Measurements from ENCODE around the gene GRAP. TPM values are rescaled to one million over a fixed set of nuclear protein-coding genes. Genes with fewer than 3 reads are reported as not detected.
"Not testable (repeated sequence)": the region's sequence is repeated elsewhere in the genome, so short reads cannot be mapped to it uniquely, and the experiment has no call there.

The GRAP gene
- 1 to 10 TPM in 9 of 10 donors, under 1 TPM in 1; 0.99 to 3.6 (median 2.2) TPM for total RNA-seq
- 1 to 10 TPM; 2.6 to 3.7 TPM for polyA plus RNA-seq
- long read RNA-seq, donor 1, partial matches to known transcripts, result 0 of 2 reads
- long read RNA-seq, donor 1, other reads (novel, unspliced or antisense), result 0 of 2 reads
- long read RNA-seq, donor 2, partial matches to known transcripts, result 1 of 1 reads
- long read RNA-seq, donor 2, other reads (novel, unspliced or antisense), result 0 of 1 reads
- long read RNA-seq, donor 3, transcript GRAP-201 (5 exons, 2,651 nt), result major isoform, 7 of 14 reads
- long read RNA-seq, donor 3, partial matches to known transcripts, result 2 of 14 reads
- long read RNA-seq, donor 3, other reads (novel, unspliced or antisense), result 5 of 14 reads

DNA sequence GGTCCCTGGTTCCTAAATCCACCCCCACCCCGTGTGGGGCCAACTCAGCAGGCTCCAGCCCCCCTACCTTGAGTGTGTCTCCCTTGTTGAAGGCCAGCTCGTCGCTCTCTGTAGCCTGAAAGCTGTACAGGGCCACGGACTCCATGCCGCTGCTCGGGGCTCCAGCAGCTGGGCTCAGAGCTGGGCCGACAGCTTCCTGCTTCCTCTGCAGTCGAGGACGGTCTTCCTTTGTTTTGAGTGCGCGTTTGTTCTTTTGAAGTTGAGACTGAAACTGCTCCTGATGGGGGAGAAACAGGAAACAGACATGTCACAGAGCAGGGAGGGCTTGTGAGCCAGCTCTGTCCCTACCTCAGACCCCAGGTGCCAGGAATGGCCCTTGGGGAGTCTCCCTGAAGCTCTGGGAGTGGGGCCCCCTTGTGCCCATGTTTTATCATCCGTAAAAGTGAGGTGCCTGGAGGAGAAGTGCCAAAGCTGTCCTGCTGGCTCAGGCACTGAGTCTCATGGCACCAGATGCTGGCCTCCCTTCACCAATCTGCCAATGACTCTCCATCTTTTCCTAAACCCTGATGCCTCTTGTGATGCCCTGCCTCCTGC lies at the start of gene GRAP:
Gene GRAP (minus strand): TSS at position 176 of the 594 bp plus-strand sequence. CDS start 31 bp downstream, at position 145.
- DNase-seq; intact Hi-C loops (cut with DNase I); H3K4me3 ChIP-seq; H3K4me1 ChIP-seq; H3K27me3 ChIP-seq; H3K27ac ChIP-seq; H3K9me3 ChIP-seq; H3K36me3 ChIP-seq: not testable (repeated sequence)
- no CpG with 5 or more reads among the region's 12 CpGs for WGBS, 2 donors
- ATAC-seq, result peak in 7 of 8 donors; percentile 40 to 79 (median 73)

- H3K4me3 ChIP-seq; ATAC-seq; H3K4me1 ChIP-seq; H3K9me3 ChIP-seq; H3K36me3 ChIP-seq; H3K27me3 ChIP-seq; DNase-seq; intact Hi-C loops (cut with DNase I): not testable (repeated sequence)
- H3K27ac ChIP-seq, result peak overlapping the region in 1 of 10 donors; percentile 53
- WGBS, 2 donors, result 97 to 98% methylated on average over 5 to 6 of the region's 15 CpGs
Measured at GRCh38 chr17:19093684-19094438, 47.1 kb upstream of the GRAP start.

DNA sequence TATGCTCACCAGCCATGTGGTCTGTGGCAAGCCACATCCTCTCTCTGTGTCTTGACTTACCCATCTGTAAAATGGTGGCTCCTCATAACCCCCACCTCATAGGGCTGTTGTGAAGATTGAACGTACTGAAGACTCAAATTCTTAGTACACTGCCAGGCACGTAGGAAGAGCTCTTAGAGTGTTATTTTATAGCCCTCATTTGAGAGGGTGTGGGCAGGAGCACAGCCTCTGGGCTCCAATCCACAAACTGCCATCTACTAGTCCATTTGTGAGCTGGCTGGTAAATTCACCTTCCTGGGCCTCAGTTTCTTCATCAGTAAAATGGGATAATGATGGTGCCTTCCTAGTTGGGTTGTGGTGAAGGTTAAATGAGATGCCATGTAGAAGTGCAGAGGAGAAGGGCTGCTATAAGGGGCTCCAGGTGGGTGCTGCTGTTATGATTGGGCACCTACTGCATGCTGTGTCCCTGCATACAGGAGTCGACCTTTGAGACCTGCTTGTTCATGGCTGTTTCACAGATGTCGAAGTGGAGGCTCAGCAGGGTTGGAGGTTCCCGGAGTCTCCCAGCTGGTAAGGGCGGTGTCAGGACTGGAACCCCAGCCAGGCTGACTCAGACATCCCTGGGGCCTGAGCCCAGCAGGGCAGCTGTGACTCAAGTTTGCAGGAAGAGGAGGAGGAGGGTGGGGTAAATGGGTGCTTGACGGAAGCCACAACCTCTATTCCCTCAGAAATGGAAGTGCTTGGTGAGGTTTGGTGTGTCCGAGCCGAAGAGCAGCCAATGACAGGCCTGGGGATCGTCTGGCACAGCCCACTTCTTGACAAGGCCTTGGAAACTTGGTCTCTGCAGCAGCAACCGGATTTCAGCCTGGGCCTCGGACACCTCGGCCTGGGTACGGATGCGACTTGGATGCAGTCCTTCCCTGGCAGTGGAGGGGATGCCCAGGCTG lies 46.3 kb upstream of the GRAP start:
- WGBS, 2 donors, result 48 to 67% methylated on average over 11 of the region's 15 CpGs
- H3K9me3 ChIP-seq; H3K27me3 ChIP-seq; intact Hi-C loops (cut with DNase I); H3K36me3 ChIP-seq; H3K4me1 ChIP-seq; H3K4me3 ChIP-seq: not testable (repeated sequence)
- peak overlapping the region in 1 of 10 donors; percentile 53 for H3K27ac ChIP-seq
- ATAC-seq (peak; percentile 6 to 77 (median 42)), DNase-seq (peak; percentile 9 to 13)

DNA sequence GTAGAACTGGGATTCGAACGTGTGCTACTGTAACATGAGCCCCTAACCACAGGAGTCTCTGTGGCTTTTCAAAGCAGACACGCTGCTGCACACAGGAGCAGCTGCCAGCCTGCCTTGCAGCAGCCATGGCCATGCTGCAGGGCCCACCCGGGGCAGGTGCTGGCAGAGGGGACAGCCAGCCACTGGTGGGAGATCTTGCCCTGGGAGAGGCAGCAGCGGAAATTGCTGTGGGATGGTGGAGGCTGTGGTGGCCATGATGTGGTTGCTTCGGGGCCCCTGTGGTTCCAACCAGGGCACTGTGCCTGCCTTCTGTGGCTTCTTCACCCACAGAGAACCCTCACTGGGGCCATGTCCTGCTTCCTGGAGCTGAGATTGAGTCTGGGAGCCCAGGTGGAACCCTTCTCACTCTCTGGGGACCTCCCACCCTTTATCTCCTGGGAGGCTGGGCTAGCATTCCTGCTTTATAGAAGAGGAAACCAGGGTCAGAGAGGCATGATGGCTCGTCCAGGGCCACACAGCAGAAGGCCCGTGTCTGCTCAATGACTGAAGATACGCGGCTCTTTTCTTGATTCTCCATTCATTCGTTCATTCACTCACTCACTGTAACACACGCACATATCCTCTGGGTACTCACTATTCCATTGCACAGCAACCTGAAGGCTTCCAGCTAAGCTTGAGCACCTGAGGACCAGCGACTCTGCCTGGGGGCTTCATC lies 43.5 kb upstream of the GRAP start:
- WGBS, 2 donors, result no CpG with 5 or more reads among the region's 13 CpGs
- H3K27ac ChIP-seq; H3K4me3 ChIP-seq; DNase-seq; H3K4me1 ChIP-seq; intact Hi-C loops (cut with DNase I); H3K36me3 ChIP-seq; H3K27me3 ChIP-seq; ATAC-seq; H3K9me3 ChIP-seq: not testable (repeated sequence)

DNA sequence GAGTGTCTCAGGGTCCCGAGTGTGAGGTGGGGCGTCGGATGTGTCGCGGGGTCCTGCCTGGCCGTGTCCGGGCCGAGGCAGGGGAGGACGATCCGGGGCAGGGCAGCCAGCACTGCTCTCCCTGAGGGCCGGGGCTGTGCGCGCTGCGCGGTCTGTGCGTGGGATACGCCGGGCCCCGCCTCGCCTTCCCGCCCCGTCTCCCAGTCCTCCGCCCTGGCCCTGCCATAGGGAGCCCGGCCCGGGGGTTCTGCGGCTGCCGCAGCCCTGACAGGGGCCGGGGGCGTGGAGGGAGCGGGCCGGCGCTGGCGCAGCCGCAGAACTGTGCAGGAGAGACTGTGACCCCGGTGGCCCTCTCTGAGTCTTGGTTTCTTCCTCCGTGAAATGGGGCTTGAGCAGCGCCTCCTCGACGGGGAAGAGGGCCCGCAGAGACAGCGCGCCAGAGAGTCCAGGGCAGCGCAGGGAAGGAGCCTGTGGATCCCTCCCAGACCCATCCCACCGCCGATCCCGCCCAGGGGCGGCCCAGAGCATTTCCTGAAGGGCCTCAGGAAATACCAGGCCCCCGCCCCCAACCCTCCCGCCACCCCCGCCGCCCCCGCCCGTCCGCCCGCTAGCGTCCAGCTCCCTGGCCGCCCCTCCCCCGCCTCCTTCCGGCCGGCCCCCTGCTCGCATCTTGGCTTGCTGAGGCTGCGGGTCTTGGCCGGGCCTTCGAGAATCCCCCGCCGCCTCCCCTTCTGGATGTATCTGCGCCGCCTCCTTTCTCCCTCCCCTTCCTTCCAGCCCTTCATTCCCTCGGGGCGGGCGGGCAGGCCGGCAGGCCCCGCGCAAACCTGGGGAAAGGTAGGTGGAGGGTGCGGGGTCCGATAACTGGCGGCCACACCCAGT lies 42.3 kb upstream of the GRAP start:
- Histone ChIP-seq H3K4me3 (peak overlapping the region in 2 of 10 donors; percentile 33 to 34), H3K27ac (peak overlapping the region in 5 of 10 donors; percentile 44 to 70 (median 67))
- ATAC-seq, result peak; percentile 85 to 95 (median 93)
- intact Hi-C loops (cut with DNase I); H3K9me3 ChIP-seq; H3K36me3 ChIP-seq; H3K27me3 ChIP-seq; H3K4me1 ChIP-seq: not testable (repeated sequence)
- DNase-seq, result peak in 1 of 2 donors; percentile 23
- WGBS, 2 donors, result 0% methylated on average over 7 of the region's 77 CpGs; no CpG with 5 or more reads in 1 of the 2 donors

DNA sequence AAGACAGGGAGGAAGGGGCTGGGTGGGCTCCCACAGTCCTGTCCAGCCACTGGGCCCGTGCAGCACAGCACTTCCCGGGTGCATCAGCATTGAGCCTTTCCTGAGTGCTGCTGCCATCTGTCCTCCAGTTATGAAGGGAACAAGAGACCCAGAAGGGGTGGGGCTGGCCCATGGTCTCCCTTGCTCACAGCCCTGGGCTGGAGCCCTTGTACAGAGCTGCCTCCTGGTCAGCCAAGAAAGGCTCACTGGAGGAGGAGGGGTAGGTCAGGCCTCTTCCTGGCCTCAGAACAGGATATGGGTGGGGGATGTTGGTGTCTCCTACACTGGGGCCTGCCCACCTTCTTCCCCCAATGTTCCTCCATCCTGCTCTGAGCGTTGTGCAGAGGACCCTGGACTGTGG lies 30.6 kb upstream of the GRAP start:
- H3K9me3 ChIP-seq; H3K27me3 ChIP-seq; DNase-seq; intact Hi-C loops (cut with DNase I); H3K4me1 ChIP-seq; H3K4me3 ChIP-seq; H3K27ac ChIP-seq; H3K36me3 ChIP-seq: not testable (repeated sequence)
- WGBS, 2 donors, result no CpG with 5 or more reads among the region's 3 CpGs
- peak; percentile 49 to 71 (median 62) for ATAC-seq

DNA sequence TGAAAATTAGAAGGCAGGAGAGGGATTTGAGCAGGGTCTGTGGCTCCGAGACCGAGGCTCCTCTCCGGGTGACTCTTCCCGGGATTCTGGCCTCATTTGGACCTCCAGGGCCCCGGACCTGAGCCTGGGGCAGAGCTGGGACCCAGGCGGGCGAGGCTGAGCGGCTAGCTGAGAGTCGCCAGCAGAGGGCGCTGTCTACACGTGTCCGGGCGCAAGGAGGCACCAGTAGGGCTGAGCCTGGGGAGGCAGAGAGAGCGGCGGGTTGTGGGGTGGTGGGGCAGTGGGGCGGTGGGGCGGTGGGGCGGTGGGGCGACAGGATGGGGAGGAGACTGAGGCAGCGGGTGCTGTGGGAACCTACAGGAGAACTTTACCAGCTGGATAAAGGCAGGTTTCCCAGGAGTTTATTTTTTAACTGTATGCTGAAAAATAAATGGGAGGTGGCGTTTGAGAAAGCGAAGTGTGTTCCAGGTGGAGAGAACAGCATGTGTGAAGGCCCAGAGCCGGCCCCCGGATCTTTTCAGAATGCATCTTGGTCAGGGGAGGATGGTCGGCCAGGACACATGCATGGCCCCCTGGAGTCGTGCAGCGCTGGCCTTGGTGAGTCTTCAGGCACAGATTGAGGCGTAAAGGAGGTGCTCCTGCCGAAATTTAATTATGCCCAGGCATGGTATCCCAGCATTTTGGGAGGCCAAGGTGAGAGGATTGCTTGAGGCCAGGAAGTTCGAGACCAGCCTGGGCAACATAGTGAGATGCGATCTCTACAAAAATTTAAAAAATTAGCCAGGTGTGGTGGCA lies 29.8 kb upstream of the GRAP start:
- H3K4me3 ChIP-seq; intact Hi-C loops (cut with DNase I); H3K27ac ChIP-seq; H3K36me3 ChIP-seq; H3K27me3 ChIP-seq; H3K4me1 ChIP-seq; H3K9me3 ChIP-seq: not testable (repeated sequence)
- ATAC-seq, result peak; percentile 89 to 97 (median 95)
- peak in 1 of 2 donors; percentile 43 for DNase-seq
- WGBS, 2 donors, result 42 to 74% methylated on average over 5 to 9 of the region's 31 CpGs

DNA sequence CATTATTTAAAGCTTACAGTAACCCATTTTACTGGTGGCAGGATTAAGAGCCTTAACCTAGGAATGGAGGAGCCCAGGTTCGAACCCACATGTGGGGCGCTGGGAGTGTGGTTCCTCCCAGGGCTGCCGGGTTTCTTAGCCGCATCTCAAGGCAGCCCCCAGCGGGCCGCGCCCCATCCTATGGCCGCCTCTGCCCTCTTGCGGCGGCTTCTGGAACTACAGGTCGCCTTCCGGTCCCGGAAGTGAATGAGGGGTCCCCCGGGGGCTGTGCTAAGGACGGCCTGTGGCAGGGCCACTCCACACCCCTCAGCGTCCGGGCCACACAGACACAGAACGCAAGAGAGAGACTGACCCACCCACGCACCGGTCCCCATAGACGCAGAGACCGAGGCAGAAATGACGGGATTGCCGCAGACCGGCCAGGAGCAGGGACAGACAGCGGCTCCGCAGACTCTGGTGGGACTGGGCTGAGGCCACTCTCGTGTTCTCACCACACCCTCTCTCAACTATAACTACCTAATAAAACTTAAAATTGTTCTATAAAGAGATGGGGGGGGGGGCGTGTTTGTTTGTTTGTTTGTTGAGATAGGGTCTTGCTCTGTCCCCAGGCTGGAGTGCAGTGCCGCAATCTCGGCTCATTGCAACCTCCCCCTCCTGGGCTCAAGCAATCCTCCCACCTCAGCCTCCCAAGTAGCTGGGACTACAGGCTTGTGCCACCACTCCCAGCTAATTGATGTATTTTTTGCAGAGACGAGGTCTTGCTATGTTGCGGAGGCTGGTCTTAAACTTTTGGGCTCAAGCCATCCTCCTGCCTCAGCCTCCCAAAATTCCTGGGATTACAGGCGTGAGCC lies 23.8 kb upstream of the GRAP start:
- no CpG with 5 or more reads among the region's 34 CpGs for WGBS, 2 donors
- H3K27me3 ChIP-seq; H3K4me3 ChIP-seq; H3K36me3 ChIP-seq; intact Hi-C loops (cut with DNase I); H3K27ac ChIP-seq; H3K9me3 ChIP-seq; H3K4me1 ChIP-seq; DNase-seq: not testable (repeated sequence)
- peak; percentile 96 to 99 (median 98) for ATAC-seq
